Fibroblast of mammary gland (primary cell): Measurements from ENCODE around the gene AKIP1.

Source experiments
- DNase-seq: peaks from one replicate; pipeline ENCODE4 v3.0.0-alpha.2; 2010; ENCODE audit warnings: low read depth
- H3K4me3 ChIP-seq: 2 replicates; pipeline ENCODE4 v1.5.1; 2011; ENCODE audit warnings: low read depth, mild to moderate bottlenecking, low read length, moderate library complexity; ENCODE audit not compliant: control insufficient read depth
- CTCF ChIP-seq: conservative IDR thresholded peaks from 2 replicates; pipeline ENCODE4 v1.5.1; 2011; ENCODE audit warnings: low read depth, low read length, inconsistent platforms; ENCODE audit not compliant: control insufficient read depth, insufficient read depth

AKIP1 gene

GRCh38 chr11:8956860-8957259, 45.9 kb downstream of the AKIP1 start:
- no peak for TF ChIP-seq CTCF
- no peak overlapping the region for H3K4me3 ChIP-seq
- no peak for DNase-seq

- peak; percentile 68 for TF ChIP-seq CTCF
- peak; percentile 88 for DNase-seq
- H3K4me3 ChIP-seq, result no peak overlapping the region
Observed at GRCh38 chr11:8959546-8960166, 48.7 kb downstream of the AKIP1 start.

DNA sequence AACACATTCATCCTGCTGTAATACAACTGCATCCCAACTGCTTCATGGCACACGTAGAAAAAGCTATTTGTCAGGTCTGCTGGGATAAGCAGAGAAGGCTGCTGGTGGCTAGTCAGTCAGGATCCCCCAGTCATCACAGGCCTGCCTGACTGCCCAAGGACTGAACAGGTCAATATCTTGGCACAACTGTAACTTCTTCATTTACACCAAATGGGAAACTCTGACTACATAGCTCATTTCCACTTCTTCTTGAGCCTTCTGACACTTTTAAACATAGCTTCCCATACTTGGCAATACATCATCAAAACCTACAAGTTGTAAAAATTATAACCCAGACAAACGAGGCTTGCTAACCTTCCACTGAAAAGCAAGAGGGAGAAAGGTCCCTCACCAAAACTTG, 50.4 kb downstream of the AKIP1 start:
- H3K4me3 ChIP-seq, result no peak overlapping the region
- no peak for TF ChIP-seq CTCF
- DNase-seq, result no peak

DNA sequence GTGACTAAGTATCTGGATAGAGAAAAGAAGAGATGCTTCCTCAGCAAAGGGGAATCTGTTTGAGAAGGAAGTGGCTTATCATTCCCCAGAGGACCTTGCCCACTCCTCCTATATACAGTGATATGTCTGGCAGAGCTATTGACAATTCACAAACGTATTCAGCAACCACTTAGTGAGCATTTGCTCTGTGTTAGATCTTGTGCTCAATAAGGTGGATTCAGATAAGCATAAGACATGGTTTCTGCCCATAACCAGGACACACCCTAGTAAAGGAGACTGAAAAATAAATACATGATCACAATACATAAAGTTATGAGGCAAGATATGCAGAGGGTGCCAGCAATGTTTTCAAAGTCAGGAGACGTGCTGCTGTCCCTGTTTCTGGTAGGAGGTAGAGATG, 51.9 kb downstream of the AKIP1 start:
- no peak overlapping the region for H3K4me3 ChIP-seq
- no peak for TF ChIP-seq CTCF
- no peak for DNase-seq

DNA sequence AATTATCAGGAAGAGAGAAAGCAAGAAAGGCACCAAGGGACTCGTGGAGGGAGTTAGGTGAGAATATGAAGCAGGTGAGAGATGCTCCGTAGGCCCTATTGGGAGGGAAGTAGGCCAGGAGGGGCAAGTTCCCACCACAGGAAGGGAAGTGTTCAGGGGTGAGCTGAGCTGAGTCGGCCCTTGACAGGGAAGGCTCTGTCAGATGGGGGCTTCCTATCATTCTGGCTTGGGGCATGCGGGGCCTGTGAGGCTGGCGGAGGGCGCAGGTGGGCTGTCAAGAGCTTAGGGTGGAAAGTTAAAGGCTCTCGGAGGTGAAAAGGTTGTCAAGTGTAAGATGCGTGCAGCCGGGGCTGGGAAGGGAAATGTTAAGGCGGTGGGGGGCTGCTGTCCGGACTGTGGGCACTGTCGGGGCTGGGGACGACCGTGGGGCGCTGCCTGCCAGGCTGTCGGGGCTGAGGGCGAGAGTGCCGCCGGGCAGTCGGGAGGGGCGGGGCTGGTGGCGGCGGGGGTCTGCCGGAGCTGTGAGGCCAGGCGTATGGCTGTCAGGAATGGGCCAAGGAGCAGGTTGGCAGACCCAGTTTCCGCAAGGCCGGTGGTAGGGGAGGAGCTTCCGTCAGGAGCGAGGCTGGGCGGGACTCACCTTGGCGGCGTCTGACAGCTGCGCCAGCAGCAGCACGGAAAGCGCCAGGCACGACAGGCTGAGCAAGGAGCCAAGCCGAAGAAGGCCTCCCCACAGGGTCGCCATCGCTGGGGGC, 52.8 kb downstream of the AKIP1 start:
- DNase-seq, result no peak
- no peak for TF ChIP-seq CTCF
- peak overlapping the region; percentile 70 for H3K4me3 ChIP-seq

- no peak for TF ChIP-seq CTCF
- peak within 1 kb of the TSS; percentile 70 for H3K4me3 ChIP-seq
- peak; percentile 84 for DNase-seq
Observed at GRCh38 chr11:8964324-8965320, 53.6 kb downstream of the AKIP1 start, which contains the start of gene TMEM9B. TMEM9B (minus strand) TSS chr11:8964442; CDS start chr11:8964313, 129 bp downstream.
